Skin of body (tissue), 2 donors: ENCODE data around the gene IL2RG. TPM values are rescaled to one million over a fixed set of nuclear protein-coding genes. Genes with fewer than 3 reads are reported as not detected.

Experiments used
- DNase-seq: peaks from one replicate; lab custom pipeline; 2025; lab: John Stamatoyannopoulos, UW
- total RNA-seq: library from RNA; depleted of rRNA; stranded (reverse); fragments of >200 nt; gene quantifications from one replicate; pipeline ENCODE4 v1.2.3, GENCODE V29; 2014

IL2RG gene
- total RNA-seq, 1 donor from 2014 or later: 2.6 TPM

GRCh38 chrX:71107762-71108360, 3.5 kb downstream of the IL2RG start:
- DNase-seq: no peak

GRCh38 chrX:71107245-71107644, 4.1 kb downstream of the IL2RG start:
- no peak for DNase-seq

GRCh38 chrX:71106427-71106826, 5.0 kb downstream of the IL2RG start, which contains the start of gene CXorf65:
Gene CXorf65, minus strand, starts transcription at chrX:71106740. Its CDS starts 184 bp downstream, at chrX:71106556.
- no peak for DNase-seq

GRCh38 chrX:71105628-71106027, 5.7 kb downstream of the IL2RG start:
- no peak for DNase-seq

GRCh38 chrX:71103110-71103983, 8.0 kb downstream of the IL2RG start:
- DNase-seq: peak; percentile 12

GRCh38 chrX:71102292-71102691, 9.1 kb downstream of the IL2RG start:
- DNase-seq: no peak

- DNase-seq: no peak
Measured at GRCh38 chrX:71100581-71101505, 10.5 kb downstream of the IL2RG start.

GRCh38 chrX:71099736-71100135, 11.6 kb downstream of the IL2RG start:
- DNase-seq: no peak

- no peak for DNase-seq
Measured at GRCh38 chrX:71098951-71099506, 12.3 kb downstream of the IL2RG start.

- DNase-seq: peak; percentile 7
Measured at GRCh38 chrX:71098302-71098701, 13.1 kb downstream of the IL2RG start.

- DNase-seq: no peak
Measured at GRCh38 chrX:71096760-71097032, 14.7 kb downstream of the IL2RG start.

- DNase-seq: peak; percentile 35
Measured at GRCh38 chrX:71095981-71096759, 15.2 kb downstream of the IL2RG start.

GRCh38 chrX:71095555-71095980, 15.8 kb downstream of the IL2RG start, which contains the start of gene FOXO4:
Gene FOXO4, plus strand, starts transcription at chrX:71095851. Its CDS starts 678 bp downstream, at chrX:71096529.
- peak; percentile 69 for DNase-seq

- no peak for DNase-seq
Measured at GRCh38 chrX:71095033-71095432, 16.3 kb downstream of the IL2RG start.

GRCh38 chrX:71091263-71091662, 20.1 kb downstream of the IL2RG start:
- DNase-seq: no peak

GRCh38 chrX:71085900-71086299, 25.5 kb downstream of the IL2RG start:
- no peak for DNase-seq

- no peak for DNase-seq
Measured at GRCh38 chrX:71082822-71083221, 28.6 kb downstream of the IL2RG start.

- no peak for DNase-seq
Measured at GRCh38 chrX:71082124-71082647, 29.2 kb downstream of the IL2RG start.

GRCh38 chrX:71081330-71082123, 29.9 kb downstream of the IL2RG start:
- no peak for DNase-seq

- DNase-seq: no peak
Measured at GRCh38 chrX:71070531-71070930, 40.8 kb downstream of the IL2RG start.
